Measurements from ENCODE around the gene SERPINE3. TPM values are rescaled to one million over a fixed set of nuclear protein-coding genes. Genes with fewer than 3 reads are reported as not detected.

SERPINE3 gene
- total RNA-seq, 2 experiments from 2014 or later: not detected

DNA sequence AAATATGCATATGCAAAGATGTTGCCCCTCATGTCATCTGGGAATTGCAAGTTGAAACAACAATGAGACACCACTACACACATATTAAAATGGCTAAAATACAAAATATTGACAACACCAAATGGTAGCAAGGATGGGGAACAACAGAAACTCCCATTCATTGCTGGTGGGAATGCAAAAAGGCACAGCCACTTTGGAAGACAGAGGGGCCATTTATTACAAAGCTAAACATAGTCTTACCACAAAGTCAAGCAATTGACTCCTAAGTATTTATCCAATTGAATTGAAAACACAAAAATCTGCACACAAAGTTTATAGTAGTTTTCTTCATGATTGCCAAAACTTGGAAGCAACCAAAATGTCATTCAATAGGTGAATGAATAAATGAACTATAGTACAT lies 6.1 kb upstream of the SERPINE3 start:
- H3K79me2 ChIP-seq (ENCODE audit: insufficient read depth, low read depth, low read length): no peaks in the 10 kb centered on the region
- H3K4me3 ChIP-seq (ENCODE audit: low read depth, low read length, poor library complexity, severe bottlenecking): no peak overlapping the region
- H3K4me2 ChIP-seq (ENCODE audit: low read length): no peak overlapping the region
- ChIA-PET POLR2A (interaction anchor here (0.5 to 0.6 kb wide), 2 partner anchors 49 to 800 kb away, joined by 3 read pairs; no protein-coding TSS in a partner anchor), CTCF (ENCODE audit: unreplicated experiment) (no interaction called here)
- H3K4me1 ChIP-seq (ENCODE audit: insufficient read depth, low read length, poor library complexity, severe bottlenecking): peaks cover 10% of the 10 kb centered on the region
- no peaks in the 10 kb centered on the region for H3K36me3 ChIP-seq (ENCODE audit: insufficient read depth, low read length)
- no peaks in the 10 kb centered on the region for H4K20me1 ChIP-seq (ENCODE audit: insufficient read depth, low read length)
- no peaks in the 10 kb centered on the region for H3K9me3 ChIP-seq (ENCODE audit: low read length)
- DNase-seq (ENCODE audit: low spot score): no peak
- no peak overlapping the region for H3K27ac ChIP-seq (ENCODE audit: low read depth, low read length, poor library complexity, severe bottlenecking)
- no peaks in the 10 kb centered on the region for H3K9me2 ChIP-seq (ENCODE audit: insufficient read depth, low read length)
- TF ChIP-seq EZH2phosphoT487 (IDR thresholded peaks at IDR 0.05; ENCODE audit: borderline replicate concordance, low read depth, low read length) (no peak), CTCF (conservative IDR thresholded peaks at IDR 0.05; ENCODE audit: low read length) (no peak)
- no TSS peak for BruUV-seq (replicated peaks)
- intact Hi-C loops (cut with micrococcal nuclease; ENCODE audit: unreplicated experiment): no loop called here
- H2AFZ ChIP-seq (ENCODE audit: low read length): no peak overlapping the region

DNA sequence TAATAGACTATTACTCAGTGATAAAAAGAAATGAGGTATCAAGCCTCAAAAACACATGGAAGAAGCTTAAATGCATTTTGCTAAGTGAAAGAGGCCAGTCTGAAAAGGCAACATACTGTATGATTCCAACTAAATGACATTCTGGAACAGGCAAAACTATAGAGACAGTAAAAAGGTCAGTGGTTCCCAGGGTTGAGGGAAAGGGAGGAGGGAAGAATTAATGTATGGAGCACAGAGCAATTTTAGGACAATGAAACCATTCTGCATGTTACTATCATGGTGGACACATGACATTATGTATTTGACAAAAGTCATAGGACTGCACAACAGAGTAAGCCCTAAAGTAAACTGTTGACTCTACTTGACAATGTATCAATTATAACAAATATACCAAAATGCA lies 5.7 kb upstream of the SERPINE3 start:
- CTCF ChIA-PET (ENCODE audit: unreplicated experiment): no interaction called here
- Histone ChIP-seq H3K4me3 (ENCODE audit: low read depth, low read length, poor library complexity, severe bottlenecking) (no peak overlapping the region), H3K9me2 (ENCODE audit: insufficient read depth, low read length) (no peaks in the 10 kb centered on the region), H3K36me3 (ENCODE audit: insufficient read depth, low read length) (no peaks in the 10 kb centered on the region), H4K20me1 (ENCODE audit: insufficient read depth, low read length) (no peaks in the 10 kb centered on the region), H3K9me3 (ENCODE audit: low read length) (no peaks in the 10 kb centered on the region), H3K79me2 (ENCODE audit: insufficient read depth, low read depth, low read length) (no peaks in the 10 kb centered on the region), H3K27ac (ENCODE audit: low read depth, low read length, poor library complexity, severe bottlenecking) (no peak overlapping the region), H3K4me2 (ENCODE audit: low read length) (no peak overlapping the region), H3K4me1 (ENCODE audit: insufficient read depth, low read length, poor library complexity, severe bottlenecking) (peaks cover 10% of the 10 kb centered on the region), H2AFZ (ENCODE audit: low read length) (no peak overlapping the region)
- intact Hi-C loops (cut with micrococcal nuclease; ENCODE audit: unreplicated experiment): no loop called here
- BruUV-seq (replicated peaks): no TSS peak
- POLR2A ChIA-PET: no interaction called here
- DNase-seq (ENCODE audit: low spot score): no peak
- TF ChIP-seq CTCF (conservative IDR thresholded peaks at IDR 0.05; ENCODE audit: low read length) (no peak), EZH2phosphoT487 (IDR thresholded peaks at IDR 0.05; ENCODE audit: borderline replicate concordance, low read depth, low read length) (no peak)

GRCh38 chr13:51336746-51337145 lies 2.7 kb upstream of the SERPINE3 start:
- Histone ChIP-seq H3K9me3 (ENCODE audit: low read length) (no peaks in the 10 kb centered on the region), H3K36me3 (ENCODE audit: insufficient read depth, low read length) (no peaks in the 10 kb centered on the region), H3K4me3 (ENCODE audit: low read depth, low read length, poor library complexity, severe bottlenecking) (no peak overlapping the region), H2AFZ (ENCODE audit: low read length) (no peak overlapping the region), H3K9me2 (ENCODE audit: insufficient read depth, low read length) (no peaks in the 10 kb centered on the region), H4K20me1 (ENCODE audit: insufficient read depth, low read length) (no peaks in the 10 kb centered on the region), H3K27ac (ENCODE audit: low read depth, low read length, poor library complexity, severe bottlenecking) (no peak overlapping the region), H3K79me2 (ENCODE audit: insufficient read depth, low read depth, low read length) (no peaks in the 10 kb centered on the region), H3K4me2 (ENCODE audit: low read length) (no peak overlapping the region), H3K4me1 (ENCODE audit: insufficient read depth, low read length, poor library complexity, severe bottlenecking) (no peaks in the 10 kb centered on the region)
- intact Hi-C loops (cut with micrococcal nuclease; ENCODE audit: unreplicated experiment): no loop called here
- no peak for DNase-seq (ENCODE audit: low spot score)
- CTCF ChIA-PET (ENCODE audit: unreplicated experiment): no interaction called here
- BruUV-seq (replicated peaks): no TSS peak
- no peak for TF ChIP-seq CTCF (conservative IDR thresholded peaks at IDR 0.05; ENCODE audit: low read length)
- no peak for TF ChIP-seq EZH2phosphoT487 (IDR thresholded peaks at IDR 0.05; ENCODE audit: borderline replicate concordance, low read depth, low read length)
- POLR2A ChIA-PET: no interaction called here
